Measurements from ENCODE around the gene CEP89.
"Not testable (repeated sequence)": the region's sequence is repeated elsewhere in the genome, so short reads cannot be mapped to it uniquely, and the experiment has no call there.

CEP89 gene

DNA sequence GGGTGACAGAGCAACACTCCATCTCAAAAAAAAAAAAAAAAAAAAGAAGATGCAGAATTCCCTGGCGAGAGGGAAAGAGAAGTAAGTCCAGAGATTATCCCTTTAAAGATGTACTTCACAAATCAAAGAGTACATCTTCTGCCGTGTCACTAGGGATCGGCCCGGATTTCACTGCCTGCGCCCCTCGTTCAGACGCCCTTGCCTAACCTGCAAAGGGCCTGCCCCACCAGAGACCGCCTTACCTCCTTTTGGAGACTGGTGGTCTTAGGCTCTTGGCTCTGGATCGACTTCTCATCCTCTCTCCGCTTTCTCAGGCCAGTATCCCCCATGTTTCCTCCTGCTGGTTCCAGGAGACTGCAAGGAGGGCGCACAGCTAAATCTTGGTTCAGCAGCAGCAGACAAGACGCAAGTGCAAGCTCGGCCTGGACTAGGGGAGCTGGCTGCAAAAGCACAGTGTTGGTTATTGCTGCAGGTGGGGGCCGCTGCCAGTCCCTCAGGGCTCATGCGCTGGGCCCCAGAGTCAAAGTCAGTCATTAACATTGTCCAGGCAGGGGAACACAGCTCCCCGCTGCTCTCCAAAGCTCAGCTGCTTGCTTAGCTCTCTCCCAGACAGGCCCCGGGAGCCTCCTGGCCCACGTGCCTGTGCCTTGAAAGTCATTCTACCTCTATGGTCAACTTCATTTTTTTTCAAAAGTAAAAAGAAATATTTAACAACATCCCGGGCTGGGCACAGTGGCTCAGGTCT lies 103.4 kb downstream of the CEP89 start:
- no peak for DNase-seq

DNA sequence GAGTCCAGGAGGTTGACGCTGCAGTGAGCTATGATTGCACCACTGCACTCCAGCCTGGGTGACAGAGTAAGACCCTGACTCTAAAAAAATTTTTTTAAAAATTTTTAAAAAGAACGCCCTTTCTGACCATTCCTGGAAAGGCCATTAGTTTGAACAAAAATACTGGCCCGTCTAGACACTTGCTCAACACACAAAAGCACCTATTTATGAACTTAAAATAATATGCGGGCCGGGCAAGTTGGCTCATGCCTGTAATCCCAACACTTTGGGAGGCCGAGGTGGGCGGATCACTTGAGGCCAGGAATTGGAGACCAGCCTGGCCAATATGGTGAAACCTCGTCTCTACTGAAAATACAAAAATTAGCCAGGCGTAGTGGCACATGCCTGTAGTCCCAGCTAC lies 104.3 kb downstream of the CEP89 start:
- DNase-seq = not testable (repeated sequence)

DNA sequence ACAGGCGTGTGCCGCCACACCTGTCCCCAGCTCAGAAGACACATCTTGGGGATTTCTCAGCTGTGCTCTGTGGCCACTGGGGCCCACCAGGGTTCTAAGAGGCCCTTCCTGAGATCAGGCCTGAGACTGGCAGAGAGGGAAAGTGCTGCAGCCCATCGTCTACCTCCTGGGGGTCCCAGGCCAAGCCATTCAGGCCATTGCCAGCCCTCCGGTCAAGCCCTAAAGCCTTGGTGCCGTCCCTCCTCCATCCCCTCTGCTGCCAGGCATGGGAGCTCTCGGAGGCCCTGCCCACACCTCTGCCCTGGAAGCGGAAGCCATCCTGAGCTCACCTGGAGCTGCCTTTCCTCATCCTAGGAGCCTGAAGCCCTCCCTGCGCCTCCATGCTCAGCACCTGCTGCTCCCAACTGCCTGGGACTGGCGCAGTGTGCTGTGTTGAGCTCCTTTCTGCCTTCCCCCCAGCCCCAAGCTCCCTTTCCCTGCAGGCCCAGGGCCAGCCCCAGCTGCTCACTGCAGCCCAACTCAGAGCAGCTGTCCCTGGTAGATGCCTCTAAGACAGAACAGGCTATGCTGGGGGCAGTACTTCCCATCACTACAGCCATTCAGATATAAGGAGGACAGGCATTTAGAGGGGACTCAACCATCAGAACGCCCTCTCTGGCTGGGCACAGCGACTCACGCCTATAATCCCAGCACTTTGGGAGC lies 105.0 kb downstream of the CEP89 start:
- no peak for DNase-seq

DNA sequence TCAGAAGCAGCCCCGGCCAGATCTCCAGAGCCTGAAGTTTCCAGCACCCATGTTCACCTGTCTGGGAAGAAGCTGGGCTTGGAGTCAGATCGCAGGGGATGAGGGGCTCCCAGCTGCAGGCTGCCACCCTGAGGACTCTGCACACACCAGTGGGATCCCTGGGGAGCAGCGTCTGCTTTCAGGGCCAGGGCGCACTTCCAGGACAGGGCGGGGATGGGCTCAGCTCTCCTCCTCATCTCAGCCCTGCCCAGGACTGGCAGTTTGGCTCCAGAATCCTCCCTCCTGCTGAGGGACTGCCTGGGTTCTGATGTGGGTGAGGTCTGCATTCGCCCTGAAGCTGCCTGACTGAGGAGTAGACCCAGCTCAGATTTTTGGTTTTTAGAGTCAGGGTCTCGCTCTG lies 105.7 kb downstream of the CEP89 start:
- no peak for DNase-seq

DNA sequence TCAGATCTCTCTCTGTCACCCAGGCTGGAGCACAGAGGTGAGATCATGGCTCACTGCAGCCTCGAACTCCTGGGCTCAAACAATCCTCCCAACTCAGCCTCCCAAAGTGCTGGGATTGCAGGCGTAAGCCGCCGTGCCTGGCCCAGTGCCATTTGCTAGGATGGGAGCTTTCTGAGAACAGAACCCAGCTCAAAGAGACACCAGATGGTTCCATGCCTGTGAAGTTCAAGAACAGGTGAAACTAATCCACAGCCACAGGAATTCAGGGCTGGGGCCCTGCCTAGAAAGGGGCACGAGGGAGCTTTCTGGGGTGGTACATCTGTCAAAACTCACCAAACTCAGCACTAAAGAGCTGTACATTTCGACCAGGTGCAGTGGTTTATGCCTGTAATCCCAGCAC lies 106.4 kb downstream of the CEP89 start:
- DNase-seq = no peak

DNA sequence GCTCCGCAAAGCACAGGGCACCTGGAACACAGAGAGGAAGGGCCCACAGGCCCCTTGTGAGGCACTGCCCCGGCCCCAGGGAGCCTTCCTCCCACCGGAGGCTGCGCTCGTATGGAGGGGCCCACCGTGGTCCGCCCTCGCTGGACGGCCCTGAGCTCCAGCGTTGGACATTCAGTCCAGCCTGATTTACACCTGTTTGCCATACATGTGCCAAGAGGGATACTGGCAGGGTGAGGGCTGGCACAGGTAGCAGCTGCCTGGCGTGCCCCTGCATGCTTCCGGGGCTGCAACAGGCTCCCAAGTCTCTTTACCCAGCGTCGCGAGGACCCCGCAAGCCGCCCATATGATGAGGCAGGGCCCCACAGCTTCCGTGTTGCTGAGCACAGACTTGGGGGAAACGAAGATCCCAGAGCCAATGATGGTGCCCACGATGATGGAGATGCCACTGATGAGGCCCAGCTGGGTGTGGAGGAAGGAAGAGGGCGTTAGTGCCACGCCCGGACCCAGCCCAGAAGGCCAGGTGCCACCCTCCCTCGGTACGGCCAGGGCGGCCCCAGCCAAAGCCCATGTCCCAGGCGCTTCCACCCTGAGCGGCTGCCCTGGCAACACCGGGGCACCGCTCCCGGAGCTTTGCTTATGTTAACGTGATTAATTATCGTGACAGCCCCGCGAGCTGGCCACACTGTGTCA lies 107.3 kb downstream of the CEP89 start:
- no peak for DNase-seq

DNA sequence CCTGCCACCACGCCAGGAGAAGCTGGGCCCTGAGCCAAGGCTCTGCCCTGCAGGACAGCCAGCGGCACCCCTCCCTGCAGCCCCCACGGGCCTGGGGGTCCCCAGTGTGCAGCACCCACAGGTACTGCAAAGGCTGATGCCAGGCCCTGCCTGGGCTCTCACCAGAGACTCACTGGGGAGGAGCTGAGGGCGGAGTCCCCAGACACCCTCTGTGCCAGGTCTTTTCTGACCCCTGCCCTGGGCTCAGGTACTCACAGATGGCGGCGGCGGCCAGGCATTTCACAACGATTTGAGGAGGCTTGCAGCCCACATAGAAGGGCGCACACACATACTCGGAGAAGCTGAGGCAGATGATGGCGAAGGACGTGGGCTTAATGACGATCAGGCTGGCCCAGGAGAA lies 107.9 kb downstream of the CEP89 start:
- no peak for DNase-seq

DNA sequence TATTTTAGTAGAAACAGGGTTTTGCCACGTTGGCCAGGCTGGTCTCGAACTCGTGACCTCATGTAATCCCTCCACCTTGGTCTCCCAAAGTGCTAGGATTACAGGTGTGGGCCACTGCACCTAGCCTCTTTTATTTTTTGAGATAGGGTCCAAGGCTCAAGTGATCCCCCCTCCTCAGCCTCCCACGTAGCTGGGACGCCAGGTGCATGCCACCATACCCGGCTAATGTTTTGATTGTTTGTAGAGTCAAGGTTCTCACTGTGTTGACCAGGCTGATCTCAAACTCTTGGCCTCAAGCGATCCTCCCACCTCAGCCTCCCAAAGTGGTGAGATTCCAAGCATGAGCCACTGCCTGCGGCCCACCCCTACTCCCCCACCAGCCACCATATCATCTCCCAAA lies 108.5 kb downstream of the CEP89 start:
- no peak for DNase-seq

DNA sequence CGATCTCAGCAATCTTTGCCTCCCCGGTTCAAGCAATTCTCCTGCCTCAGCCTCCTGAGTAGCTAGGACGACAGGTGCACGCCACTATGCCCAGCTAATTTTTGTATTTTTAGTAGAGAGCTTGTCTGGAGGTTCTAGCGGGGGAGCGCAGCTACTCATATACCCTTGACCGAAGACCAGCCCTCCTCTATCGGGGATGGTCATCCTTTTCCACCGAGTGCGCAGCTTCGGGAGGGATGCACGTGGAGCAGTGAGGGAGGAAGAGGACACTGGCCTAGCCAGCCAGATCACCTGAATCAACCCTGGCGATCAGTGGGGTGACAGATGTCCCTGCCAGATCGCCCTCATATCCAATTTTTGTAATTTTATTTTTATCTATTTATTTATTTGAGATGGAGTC lies 109.0 kb downstream of the CEP89 start:
- DNase-seq = no peak

DNA sequence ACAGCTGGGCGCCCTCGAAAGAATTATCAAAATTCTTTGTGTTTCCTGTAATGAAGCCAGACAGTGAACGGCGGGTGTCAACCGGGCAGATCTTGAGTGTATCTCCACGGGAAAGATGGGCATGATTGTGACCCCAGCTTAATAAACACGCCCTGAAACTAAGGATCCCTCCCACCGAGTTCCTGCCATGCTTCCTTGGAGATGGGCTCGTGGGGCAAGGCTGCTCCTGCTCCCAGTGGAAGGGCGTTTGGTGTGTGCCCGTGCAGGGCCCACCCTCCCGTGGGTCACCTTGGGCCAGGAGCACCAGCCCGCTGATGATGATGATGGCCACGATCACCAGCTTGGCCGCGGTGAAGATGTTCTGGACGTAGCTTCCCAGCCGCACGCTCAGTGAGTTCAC lies 109.6 kb downstream of the CEP89 start:
- DNase-seq = no peak

DNA sequence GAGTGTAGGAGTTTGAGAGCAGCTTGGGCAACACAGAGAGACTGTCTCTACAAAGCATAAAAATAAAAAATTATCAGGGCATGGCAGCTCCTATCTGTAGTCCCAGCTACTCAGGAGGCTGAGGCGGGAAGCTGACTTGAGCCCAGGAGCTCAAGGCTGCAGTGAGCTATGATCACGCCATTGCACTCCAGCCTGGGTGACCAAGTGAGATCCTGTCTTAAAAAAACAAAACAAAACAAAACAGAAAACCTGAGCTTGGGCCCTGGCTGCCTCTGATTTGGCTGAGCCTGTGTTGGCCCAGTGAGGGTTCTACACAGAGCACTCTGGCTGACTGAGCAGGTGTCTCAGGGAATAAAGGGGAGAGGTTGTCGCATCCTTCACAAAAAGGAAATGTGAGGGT lies 110.2 kb downstream of the CEP89 start:
- DNase-seq = no peak

DNA sequence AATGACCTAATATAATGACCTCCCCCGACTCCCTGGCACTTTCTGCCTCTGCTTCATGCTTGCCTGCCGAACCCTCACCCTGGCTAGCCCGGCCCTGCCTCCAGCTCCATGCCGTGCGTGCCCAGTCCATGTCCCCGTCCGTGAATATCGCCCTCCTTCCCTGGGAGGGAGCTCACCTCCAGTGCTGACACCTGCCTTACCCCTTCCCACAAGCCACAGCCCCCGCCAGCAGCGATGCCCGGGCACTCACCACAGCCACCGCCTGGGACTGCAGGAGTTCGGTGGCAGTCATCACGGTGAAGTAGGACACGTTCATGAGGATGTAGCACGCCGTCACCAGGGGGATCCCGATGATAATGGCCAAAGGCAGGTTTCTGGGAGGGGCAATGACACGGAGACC lies 112.2 kb downstream of the CEP89 start:
- no peak for DNase-seq

DNA sequence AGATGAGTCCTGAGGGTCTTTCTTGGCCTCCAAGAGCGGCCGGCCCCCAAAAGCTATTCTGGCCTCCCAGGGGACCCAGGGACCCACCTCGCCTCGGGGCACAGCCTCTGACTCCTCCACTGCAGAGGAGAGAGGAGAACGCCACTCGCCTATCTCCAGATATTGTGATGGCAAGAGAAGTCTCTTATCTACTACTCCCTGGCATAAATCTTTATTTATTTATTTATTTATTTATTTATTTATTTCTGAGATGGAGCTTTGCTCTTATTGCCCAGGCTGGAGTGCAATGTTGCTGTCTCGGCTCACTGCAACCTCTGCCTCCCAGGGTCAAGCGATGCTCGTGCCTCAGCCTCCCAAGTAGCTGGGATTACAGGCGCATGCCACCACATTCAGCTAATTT lies 113.2 kb downstream of the CEP89 start:
- no peak for DNase-seq

DNA sequence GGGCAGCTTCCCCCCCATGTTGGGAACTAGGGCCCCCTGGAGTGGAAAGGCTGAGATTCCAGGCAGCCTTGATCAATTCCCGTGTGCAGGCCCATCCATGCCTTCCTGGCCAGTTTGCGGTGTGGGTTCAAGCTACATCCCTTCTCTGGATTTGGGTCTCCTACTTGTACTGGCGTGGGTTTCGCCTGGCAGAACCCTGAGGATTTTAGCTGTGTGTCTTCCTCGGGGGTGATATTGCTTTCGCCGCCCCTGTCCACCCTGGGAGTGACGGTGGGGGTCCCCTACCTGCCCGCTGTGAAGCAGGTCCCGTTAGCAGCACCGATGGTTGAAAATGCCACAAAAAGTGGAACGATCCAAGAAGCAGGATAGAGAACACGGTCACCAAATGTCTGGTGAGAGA lies 113.6 kb downstream of the CEP89 start:
- DNase-seq = no peak

DNA sequence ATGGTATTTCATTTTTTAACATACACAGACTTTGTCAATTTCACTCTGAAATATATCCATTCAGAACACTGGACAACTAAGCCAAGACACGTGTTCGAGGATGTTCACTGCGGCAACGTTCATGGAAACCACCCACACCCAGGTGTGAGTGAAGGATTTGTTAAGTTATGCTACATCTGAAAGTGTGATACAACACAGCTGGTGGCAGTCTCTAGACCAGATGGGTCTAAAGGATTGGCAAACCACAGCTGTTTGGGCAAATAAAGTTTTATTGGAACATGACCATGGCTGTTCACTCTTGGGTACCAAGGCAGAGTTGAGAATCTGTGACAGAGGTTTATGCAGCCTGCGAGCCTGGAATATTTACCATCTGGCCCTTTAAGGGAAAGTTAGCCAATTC lies 114.2 kb downstream of the CEP89 start:
- DNase-seq = no peak

DNA sequence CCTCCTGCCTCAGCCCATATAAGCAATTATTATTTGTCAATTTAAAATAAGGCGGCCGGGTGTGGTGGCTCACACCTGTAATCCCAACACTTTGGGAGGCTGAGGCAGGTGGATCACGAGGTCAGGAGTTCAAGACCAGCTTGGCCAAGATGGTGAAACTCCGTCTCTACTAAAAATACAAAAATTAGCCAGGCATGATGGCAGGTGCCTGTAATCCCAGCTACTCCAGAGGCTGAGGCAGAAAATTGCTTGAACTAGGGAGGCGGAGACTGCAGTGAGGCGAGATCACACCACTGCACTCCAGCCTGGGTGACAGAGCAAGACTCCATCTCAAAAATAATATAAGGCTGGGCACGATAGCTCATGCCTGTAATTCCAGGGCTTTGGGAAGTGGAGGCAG lies 114.9 kb downstream of the CEP89 start:
- DNase-seq = not testable (repeated sequence)

DNA sequence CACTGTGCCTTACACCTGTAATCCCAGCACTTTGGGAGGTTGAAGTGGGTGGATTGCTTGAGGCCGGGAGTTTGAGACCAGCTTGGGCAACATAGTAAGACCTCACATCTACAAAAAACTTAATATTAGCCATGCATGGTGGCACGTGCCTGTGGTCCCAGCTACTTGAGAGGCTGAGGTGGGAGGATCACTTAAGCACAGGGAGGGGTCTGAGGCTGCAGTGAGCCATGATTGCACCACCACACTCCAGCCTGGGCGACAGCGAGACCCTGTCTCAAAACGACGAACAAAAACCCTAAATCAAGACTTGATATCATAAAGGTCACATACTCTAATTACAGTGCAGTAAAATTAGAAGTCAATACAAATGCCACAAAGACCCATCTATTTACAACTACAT lies 119.5 kb downstream of the CEP89 start:
- DNase-seq = no peak

DNA sequence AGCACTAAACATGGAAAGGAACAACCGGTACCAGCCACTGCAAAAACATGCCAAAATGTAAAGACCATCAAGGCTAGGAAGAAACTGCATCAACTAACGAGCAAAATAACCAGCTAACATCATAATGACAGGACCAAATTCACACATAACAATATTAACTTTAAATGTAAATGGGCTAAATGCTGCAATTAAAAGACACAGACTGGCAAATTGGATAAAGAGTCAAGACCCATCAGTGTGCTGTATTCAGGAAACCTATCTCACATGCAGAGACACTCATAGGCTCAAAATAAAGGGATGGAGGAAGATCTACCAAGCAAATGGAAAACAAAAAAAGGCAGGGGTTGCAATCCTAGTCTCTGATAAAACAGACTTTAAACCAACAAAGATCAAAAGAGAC lies 123.7 kb downstream of the CEP89 start:
- DNase-seq = not testable (repeated sequence)

DNA sequence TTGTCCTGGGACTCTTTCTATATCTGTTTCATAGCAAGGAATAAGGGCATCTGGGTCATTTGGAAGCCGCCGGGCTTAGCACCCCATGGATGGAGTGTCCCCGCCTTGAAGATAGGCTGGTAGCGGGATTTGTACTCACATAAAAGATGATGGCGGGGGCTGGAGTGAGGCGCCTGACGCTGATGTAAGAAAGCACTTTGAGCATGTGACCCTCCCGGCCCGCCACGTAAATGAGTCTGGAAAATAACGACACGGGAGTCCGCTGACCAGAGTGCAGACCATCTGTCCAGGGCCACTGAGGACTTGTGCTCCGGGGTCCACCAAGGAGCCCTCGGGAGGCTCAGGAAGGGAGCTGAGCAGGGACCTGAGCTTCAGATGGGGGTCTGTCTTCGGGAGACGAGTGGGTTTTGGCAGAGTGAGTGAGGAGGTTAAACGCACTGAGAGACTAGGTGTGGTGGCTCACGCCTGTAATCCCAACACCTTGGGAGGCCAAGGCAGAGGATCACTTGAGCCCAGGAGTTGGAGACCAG lies 128.0 kb downstream of the CEP89 start:
- DNase-seq = no peak

DNA sequence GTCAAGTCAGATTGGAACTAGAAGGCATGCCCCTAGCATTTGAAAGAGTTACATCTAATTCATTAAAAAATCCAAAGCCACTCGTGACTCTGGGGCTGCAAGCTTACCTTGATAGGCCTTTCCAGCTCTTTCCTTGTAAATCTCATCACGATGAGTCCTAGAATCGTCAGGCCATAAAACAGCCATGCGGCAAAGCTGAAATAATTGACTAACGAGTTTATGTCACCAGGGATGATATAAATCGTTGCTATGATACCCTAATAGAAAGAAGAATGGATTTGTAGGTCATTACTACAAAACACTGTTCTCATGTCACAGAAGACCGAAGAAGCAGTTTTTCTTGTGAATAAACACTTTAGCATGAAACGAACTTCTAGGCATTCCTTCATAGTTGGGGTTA lies 129.7 kb downstream of the CEP89 start:
- no peak for DNase-seq

DNA sequence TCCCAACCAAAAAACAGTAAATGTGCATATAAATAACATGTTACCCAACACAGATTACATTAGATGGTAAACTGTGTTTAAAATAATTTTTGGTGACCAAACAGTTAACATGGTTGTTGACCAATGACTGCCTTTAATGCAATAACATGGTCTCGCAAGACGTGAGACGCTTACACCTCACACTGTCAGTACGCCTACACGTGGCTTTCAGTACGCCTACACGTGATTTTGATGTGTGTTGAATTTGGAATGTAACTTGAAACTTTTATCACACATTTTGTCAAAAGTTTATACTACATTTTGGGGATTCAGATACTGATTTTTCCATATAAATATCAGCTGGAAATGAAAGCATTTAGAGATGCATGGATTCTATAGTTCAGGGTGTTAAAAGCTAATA lies 134.2 kb downstream of the CEP89 start:
- no peak for DNase-seq

DNA sequence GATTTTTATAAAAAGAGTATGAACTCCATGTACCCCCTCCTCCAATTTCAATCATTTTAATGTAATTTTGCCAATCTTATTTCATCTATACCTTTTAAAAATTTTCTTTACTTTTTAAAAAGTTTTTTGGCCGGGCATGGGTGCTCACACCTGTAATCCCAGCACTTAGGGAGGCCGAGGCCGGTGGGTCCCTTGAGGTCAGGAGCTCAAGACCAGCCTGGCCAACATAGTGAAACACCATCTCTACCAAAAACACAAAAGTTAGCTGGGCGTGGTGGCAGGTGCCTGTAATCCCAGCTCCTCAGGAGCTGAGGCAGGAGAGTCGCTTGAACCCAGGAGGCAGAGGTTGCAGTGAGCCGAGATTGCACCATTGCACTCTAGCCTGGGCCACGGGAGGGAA lies 138.4 kb downstream of the CEP89 start:
- not testable (repeated sequence) for DNase-seq

DNA sequence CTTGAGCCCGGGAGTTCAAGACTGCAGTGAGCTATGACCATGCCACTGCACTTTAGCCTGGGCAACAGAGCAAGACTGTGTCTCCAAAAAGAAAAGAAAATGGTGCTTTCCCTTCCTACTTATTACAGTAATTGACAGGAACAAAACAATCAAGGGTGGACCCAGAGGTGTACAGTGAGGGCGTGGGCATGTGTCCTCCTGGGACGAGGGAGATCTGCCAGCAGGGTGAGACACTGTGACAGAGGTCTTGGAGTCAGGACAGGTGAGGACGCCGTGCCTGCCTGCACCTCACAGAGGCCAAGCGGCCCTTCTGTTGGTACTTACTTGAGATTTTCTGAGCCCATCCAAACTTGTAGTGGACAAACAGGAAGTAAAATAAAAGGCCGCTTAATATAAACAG lies 138.9 kb downstream of the CEP89 start:
- not testable (repeated sequence) for DNase-seq

DNA sequence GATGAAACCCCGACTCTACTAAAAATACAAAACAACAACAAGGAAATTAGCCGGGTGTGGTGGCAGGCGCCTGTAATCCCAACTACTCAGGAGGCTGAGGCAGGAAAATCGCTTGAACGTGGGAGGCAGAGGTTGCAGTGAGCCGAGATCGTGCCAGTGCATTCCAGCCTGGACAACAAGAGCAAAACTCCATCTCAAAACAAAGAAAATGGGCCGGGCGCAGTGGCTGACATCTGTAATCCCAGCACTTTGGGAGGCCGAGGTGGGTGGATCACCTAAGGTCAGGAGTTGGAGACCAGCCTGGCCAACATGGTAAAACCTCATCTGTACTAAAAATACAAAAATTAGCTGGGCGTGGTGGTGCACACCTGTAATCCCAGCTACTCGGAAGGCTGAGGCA lies 139.7 kb downstream of the CEP89 start:
- DNase-seq = not testable (repeated sequence)
